ENCODE measurements around the gene HCST. TPM values are rescaled to one million over a fixed set of nuclear protein-coding genes. Genes with fewer than 3 reads are reported as not detected.

HCST gene
- total RNA-seq, 1 donor from 2014 or later = 93.1 TPM

- intact Hi-C loops (cut with micrococcal nuclease) = loop anchor here (1.0 kb wide), 1 partner anchor 54 kb away; no protein-coding TSS in a partner anchor
Observed at GRCh38 chr19:35935911-35936737, 33.8 kb downstream of the HCST start, which contains the start of gene LRFN3. TSS of gene LRFN3 (plus strand) at chr19:35936374. CDS start at chr19:35939426, 3,052 bp downstream.

GRCh38 chr19:35936738-35937268, 34.5 kb downstream of the HCST start:
- intact Hi-C loops (cut with micrococcal nuclease) = loop anchor here (1.0 kb wide), 1 partner anchor 55 kb away; no protein-coding TSS in a partner anchor

- intact Hi-C loops (cut with micrococcal nuclease) = no loop called here
Observed at GRCh38 chr19:35937345-35938281, 35.3 kb downstream of the HCST start.

- intact Hi-C loops (cut with micrococcal nuclease) = no loop called here
Observed at GRCh38 chr19:35938282-35939224, 36.2 kb downstream of the HCST start.

- intact Hi-C loops (cut with micrococcal nuclease) = no loop called here
Observed at GRCh38 chr19:35939307-35940077, 37.2 kb downstream of the HCST start.

- intact Hi-C loops (cut with micrococcal nuclease) = no loop called here
Observed at GRCh38 chr19:35940078-35940775, 37.9 kb downstream of the HCST start.

GRCh38 chr19:35940839-35941238, 38.5 kb downstream of the HCST start:
- intact Hi-C loops (cut with micrococcal nuclease) = no loop called here

GRCh38 chr19:35942235-35942634, 39.9 kb downstream of the HCST start:
- intact Hi-C loops (cut with micrococcal nuclease) = no loop called here

- intact Hi-C loops (cut with micrococcal nuclease) = no loop called here
Observed at GRCh38 chr19:35943321-35944301, 41.3 kb downstream of the HCST start.

- intact Hi-C loops (cut with micrococcal nuclease) = no loop called here
Observed at GRCh38 chr19:35944556-35944955, 42.2 kb downstream of the HCST start.

GRCh38 chr19:35945121-35945790, 42.9 kb downstream of the HCST start:
- intact Hi-C loops (cut with micrococcal nuclease) = no loop called here

- intact Hi-C loops (cut with micrococcal nuclease) = no loop called here
Observed at GRCh38 chr19:35946203-35946602, 43.9 kb downstream of the HCST start.

GRCh38 chr19:35949131-35949530, 46.8 kb downstream of the HCST start:
- intact Hi-C loops (cut with micrococcal nuclease) = no loop called here
